Measurements from ENCODE around the gene SPOCK1. TPM values are rescaled to one million over a fixed set of nuclear protein-coding genes. Genes with fewer than 3 reads are reported as not detected.

Gene SPOCK1
- total and polyA plus RNA-seq, 4 donors, result 0.48 to 4.5 (median 0.69) TPM

- Histone ChIP-seq H3K27me3 (ENCODE audit: control insufficient read depth in 3 of 3, insufficient read depth in 3 of 3, low read length in 2 of 3) (peaks cover 0 to 4% (median 0%) of the 10 kb centered on the region in 3 donors), H3K9ac (ENCODE audit: insufficient read depth in 1 of 2, low read length in 2 of 2) (no peak overlapping the region), H3K4me1 (ENCODE audit: control insufficient read depth in 5 of 5, insufficient read depth in 5 of 5, low read length in 5 of 5) (no peaks in the 10 kb centered on the region), H3K9me3 (ENCODE audit: control insufficient read depth in 4 of 4, insufficient read depth in 3 of 4, low read length in 3 of 4) (peaks cover 0 to 7% (median 0%) of the 10 kb centered on the region in 4 donors), H3K4me3 (no peak overlapping the region), H3K36me3 (ENCODE audit: control insufficient read depth in 4 of 4, insufficient read depth in 4 of 4, low read length in 4 of 4) (no peaks in the 10 kb centered on the region), H3K27ac (ENCODE audit: low read depth in 1 of 2, low read length in 1 of 2) (no peak overlapping the region)
- DNase-seq (no peak), ATAC-seq (ENCODE audit: insufficient read depth, low FRiP score) (no peak)
- WGBS, 2 donors, result 88% methylated on average over 4 of the region's 4 CpGs
- no peak for TF ChIP-seq CTCF (IDR thresholded peaks at IDR 0.05; ENCODE audit: control extremely low read depth, extremely low read depth)
Observed at GRCh38 chr5:137395011-137395755, 103.9 kb downstream of the SPOCK1 start.

GRCh38 chr5:137394380-137394779 is 104.7 kb downstream of the SPOCK1 start:
- H3K36me3 ChIP-seq (ENCODE audit: control insufficient read depth in 4 of 4, insufficient read depth in 4 of 4, low read length in 4 of 4), result no peaks in the 10 kb centered on the region
- peaks cover 0 to 4% (median 0%) of the 10 kb centered on the region in 4 donors for H3K9me3 ChIP-seq (ENCODE audit: control insufficient read depth in 4 of 4, insufficient read depth in 3 of 4, low read length in 3 of 4)
- H3K27me3 ChIP-seq (ENCODE audit: control insufficient read depth in 3 of 3, insufficient read depth in 3 of 3, low read length in 2 of 3), result peaks cover 0 to 4% (median 0%) of the 10 kb centered on the region in 3 donors
- DNase-seq, result no peak
- ATAC-seq (ENCODE audit: insufficient read depth, low FRiP score), result no peak
- H3K4me1 ChIP-seq (ENCODE audit: control insufficient read depth in 5 of 5, insufficient read depth in 5 of 5, low read length in 5 of 5), result no peaks in the 10 kb centered on the region
- no peak overlapping the region for H3K9ac ChIP-seq (ENCODE audit: insufficient read depth in 1 of 2, low read length in 2 of 2)
- 78 to 90% methylated on average over 1 of the region's 1 CpG for WGBS, 2 donors
- no peak for TF ChIP-seq CTCF (IDR thresholded peaks at IDR 0.05; ENCODE audit: control extremely low read depth, extremely low read depth)
- H3K4me3 ChIP-seq, result no peak overlapping the region
- no peak overlapping the region for H3K27ac ChIP-seq (ENCODE audit: low read depth in 1 of 2, low read length in 1 of 2)

GRCh38 chr5:137393196-137393993 is 105.7 kb downstream of the SPOCK1 start:
- no peak for DNase-seq
- H3K4me3 ChIP-seq, result no peak overlapping the region
- H3K36me3 ChIP-seq (ENCODE audit: control insufficient read depth in 4 of 4, insufficient read depth in 4 of 4, low read length in 4 of 4), result no peaks in the 10 kb centered on the region
- no peak for TF ChIP-seq CTCF (IDR thresholded peaks at IDR 0.05; ENCODE audit: control extremely low read depth, extremely low read depth)
- no peak overlapping the region for H3K27ac ChIP-seq (ENCODE audit: low read depth in 1 of 2, low read length in 1 of 2)
- no peak overlapping the region for H3K9ac ChIP-seq (ENCODE audit: insufficient read depth in 1 of 2, low read length in 2 of 2)
- H3K4me1 ChIP-seq (ENCODE audit: control insufficient read depth in 5 of 5, insufficient read depth in 5 of 5, low read length in 5 of 5), result no peaks in the 10 kb centered on the region
- H3K27me3 ChIP-seq (ENCODE audit: control insufficient read depth in 3 of 3, insufficient read depth in 3 of 3, low read length in 2 of 3), result peaks cover 0 to 4% (median 0%) of the 10 kb centered on the region in 3 donors
- WGBS, 2 donors, result 63 to 76% methylated on average over 1 of the region's 1 CpG
- no peak for ATAC-seq (ENCODE audit: insufficient read depth, low FRiP score)
- H3K9me3 ChIP-seq (ENCODE audit: control insufficient read depth in 4 of 4, insufficient read depth in 3 of 4, low read length in 3 of 4), result peaks cover 0 to 4% (median 0%) of the 10 kb centered on the region in 4 donors
